Fibroblast of mammary gland (primary cell): ENCODE results near the gene PARD6G.
"Not testable (repeated sequence)": the region's sequence is repeated elsewhere in the genome, so short reads cannot be mapped to it uniquely, and the experiment has no call there.

Source experiments
- DNase-seq: peaks from one replicate; pipeline ENCODE4 v3.0.0-alpha.2; 2010; ENCODE audit warnings: low read depth
- H3K4me3 ChIP-seq: 2 replicates; pipeline ENCODE4 v1.5.1; 2011; ENCODE audit warnings: low read depth, mild to moderate bottlenecking, low read length, moderate library complexity; ENCODE audit not compliant: control insufficient read depth
- TF ChIP-seq, protein P1 (sequence below): conservative IDR thresholded peaks from 2 replicates; pipeline ENCODE4 v1.5.1; 2011; ENCODE audit warnings: low read depth, low read length, inconsistent platforms; ENCODE audit not compliant: control insufficient read depth, insufficient read depth

PARD6G gene

GRCh38 chr18:80241919-80242777 lies 5.2 kb downstream of the PARD6G start:
- no peak overlapping the region for H3K4me3 ChIP-seq
- TF ChIP-seq, protein P1, sequence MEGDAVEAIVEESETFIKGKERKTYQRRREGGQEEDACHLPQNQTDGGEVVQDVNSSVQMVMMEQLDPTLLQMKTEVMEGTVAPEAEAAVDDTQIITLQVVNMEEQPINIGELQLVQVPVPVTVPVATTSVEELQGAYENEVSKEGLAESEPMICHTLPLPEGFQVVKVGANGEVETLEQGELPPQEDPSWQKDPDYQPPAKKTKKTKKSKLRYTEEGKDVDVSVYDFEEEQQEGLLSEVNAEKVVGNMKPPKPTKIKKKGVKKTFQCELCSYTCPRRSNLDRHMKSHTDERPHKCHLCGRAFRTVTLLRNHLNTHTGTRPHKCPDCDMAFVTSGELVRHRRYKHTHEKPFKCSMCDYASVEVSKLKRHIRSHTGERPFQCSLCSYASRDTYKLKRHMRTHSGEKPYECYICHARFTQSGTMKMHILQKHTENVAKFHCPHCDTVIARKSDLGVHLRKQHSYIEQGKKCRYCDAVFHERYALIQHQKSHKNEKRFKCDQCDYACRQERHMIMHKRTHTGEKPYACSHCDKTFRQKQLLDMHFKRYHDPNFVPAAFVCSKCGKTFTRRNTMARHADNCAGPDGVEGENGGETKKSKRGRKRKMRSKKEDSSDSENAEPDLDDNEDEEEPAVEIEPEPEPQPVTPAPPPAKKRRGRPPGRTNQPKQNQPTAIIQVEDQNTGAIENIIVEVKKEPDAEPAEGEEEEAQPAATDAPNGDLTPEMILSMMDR: no peak
- DNase-seq: no peak

DNA sequence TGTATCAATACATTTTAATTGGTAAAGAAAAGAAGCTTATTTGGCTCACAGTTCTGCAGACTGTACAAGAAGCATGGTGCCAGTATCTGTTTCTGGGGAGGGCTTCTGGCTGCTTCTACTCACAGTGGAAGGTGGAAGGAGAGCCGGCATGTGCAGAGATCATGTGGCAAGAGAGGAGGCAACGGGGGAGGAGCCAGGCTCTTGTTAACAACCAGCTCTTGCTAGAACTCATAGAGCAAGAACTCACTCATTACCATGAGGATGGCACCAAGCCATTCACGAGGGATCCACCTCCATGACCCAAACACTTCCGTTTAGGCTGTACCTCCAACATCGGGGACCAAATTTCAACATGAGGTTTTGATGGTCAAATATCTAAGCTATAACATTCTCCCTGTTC lies 7.5 kb downstream of the PARD6G start:
- no peak for DNase-seq
- TF ChIP-seq, protein P1: no peak
- no peak overlapping the region for H3K4me3 ChIP-seq

GRCh38 chr18:80238651-80239260 lies 8.6 kb downstream of the PARD6G start:
- TF ChIP-seq, protein P1: no peak
- H3K4me3 ChIP-seq: no peak overlapping the region
- no peak for DNase-seq

- not testable (repeated sequence) for H3K4me3 ChIP-seq, DNase-seq
These were observed 9.8 kb downstream of the PARD6G start for GRCh38 chr18:80237519-80237918.

DNA sequence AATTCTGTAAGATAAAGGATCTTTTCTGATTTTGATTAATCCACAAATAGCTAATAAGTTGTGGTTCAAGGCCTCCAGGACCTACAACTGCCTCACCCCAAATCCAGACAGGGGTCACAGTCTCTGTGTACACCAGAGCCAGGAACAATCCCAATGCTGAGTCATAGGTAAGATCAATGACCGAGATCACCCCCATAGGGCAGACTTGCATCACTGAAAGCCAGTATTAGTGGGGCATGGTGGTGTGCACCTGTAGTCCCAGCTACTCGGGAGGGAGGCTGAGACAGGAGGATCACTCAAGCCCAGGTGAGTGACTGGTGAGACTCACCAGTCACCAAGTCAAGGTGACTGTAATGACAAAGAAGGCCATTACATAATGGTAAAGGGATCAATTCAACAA lies 12.9 kb downstream of the PARD6G start:
- H3K4me3 ChIP-seq: no peak overlapping the region
- no peak for DNase-seq
- TF ChIP-seq, protein P1: no peak

DNA sequence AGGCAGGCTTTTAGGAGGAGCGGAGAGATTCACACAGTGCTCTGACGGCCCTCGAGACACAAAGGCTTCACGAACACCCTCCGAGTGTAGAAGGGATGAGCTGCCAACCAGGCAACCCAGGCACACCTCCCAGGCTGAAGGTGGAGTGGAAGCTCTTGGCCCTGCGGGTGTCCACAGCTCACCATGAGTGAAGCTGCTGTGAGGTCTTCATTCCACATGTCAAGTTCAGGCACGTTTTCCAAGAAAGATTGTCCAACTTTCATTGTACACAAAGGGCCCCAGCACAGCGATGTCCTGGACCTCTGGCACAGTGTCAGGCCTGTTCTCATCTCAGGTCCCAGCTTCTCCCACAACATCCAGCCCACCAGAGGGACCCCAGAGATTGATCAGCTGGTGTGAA lies 13.4 kb downstream of the PARD6G start:
- DNase-seq: no peak
- no peak overlapping the region for H3K4me3 ChIP-seq
- TF ChIP-seq, protein P1: no peak

DNA sequence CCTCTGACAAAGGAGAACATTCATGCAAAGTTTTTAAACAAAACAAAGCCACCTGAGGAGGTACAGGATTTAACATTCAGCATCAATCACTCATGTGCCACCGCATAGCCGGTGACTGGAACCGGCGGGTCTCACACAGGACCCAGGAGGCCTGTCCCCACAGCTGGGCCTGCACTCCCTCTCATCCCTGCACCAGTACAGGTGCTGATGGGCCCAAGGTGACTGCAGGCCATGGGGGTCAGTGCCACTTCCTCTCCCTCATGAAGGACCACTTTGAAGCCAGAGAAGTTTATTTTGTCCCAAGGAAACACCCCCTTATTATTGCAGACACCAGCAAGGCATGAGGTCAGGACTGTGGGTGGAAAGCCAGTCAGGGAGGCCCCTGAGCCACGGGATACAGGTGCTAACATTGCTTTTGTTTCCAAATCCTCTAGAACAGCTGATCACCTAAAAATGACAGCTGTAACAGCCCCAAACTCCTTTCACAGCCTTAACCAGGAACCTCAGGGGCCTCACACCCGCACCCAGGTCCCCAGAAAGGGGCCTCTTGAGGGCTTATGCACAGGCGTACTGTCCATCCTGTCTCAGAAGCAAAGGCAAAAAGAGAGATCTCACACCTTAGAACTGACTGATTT lies 14.0 kb downstream of the PARD6G start:
- TF ChIP-seq, protein P1: no peak
- no peak for DNase-seq
- H3K4me3 ChIP-seq: no peak overlapping the region
